DND-41 (cell line): ENCODE measurements around the gene SLCO2A1.

Experiments used
- ATAC-seq: fragments of 200-7000 bp; cut with Tn5 transposase; 3 replicates; pipeline ENCODE4 v1.9.1; 2021; ENCODE audit warnings: low read depth; ENCODE audit not compliant: insufficient read depth
- DNase-seq: peaks from one replicate; pipeline ENCODE4 v3.0.0-alpha.2; 2020
- H2AFZ ChIP-seq: 2 replicates; pipeline ENCODE4 v1.6.0; 2012; ENCODE audit warnings: low read depth, low read length
- H3K27ac ChIP-seq: 2 replicates; pipeline ENCODE4 v1.5.1; 2012; ENCODE audit warnings: low read length, inconsistent platforms
- H3K27me3 ChIP-seq: fragments of 200-600 bp; sonication (generic); 2 replicates; pipeline ENCODE4 v1.6.0; 2012; ENCODE audit warnings: low read length, mild to moderate bottlenecking, inconsistent platforms; ENCODE audit not compliant: insufficient read depth, poor library complexity
- H3K36me3 ChIP-seq: 2 replicates; pipeline ENCODE4 v1.5.1; 2012; ENCODE audit warnings: low read length, inconsistent platforms; ENCODE audit not compliant: insufficient read depth
- H3K4me1 ChIP-seq: 2 replicates; pipeline ENCODE4 v1.5.1; 2012; ENCODE audit warnings: mild to moderate bottlenecking, low read length; ENCODE audit not compliant: insufficient read depth
- H3K4me2 ChIP-seq: 2 replicates; pipeline ENCODE4 v1.6.0; 2012; ENCODE audit warnings: mild to moderate bottlenecking, moderate library complexity, low read length, inconsistent platforms; ENCODE audit not compliant: insufficient read depth
- H3K4me3 ChIP-seq, 2 experiments: fragments of 200-600 bp in 1 of 2; shearing (Covaris generic) in 1 of 2; 2 replicates each; pipeline ENCODE4 v1.5.1; 2012 to 2016; ENCODE audit warnings: inconsistent platforms in 2 of 2, low read length in 2 of 2, mild to moderate bottlenecking in 2 of 2, low read depth in 1 of 2, moderate library complexity in 1 of 2
- H3K79me2 ChIP-seq: 2 replicates; pipeline ENCODE4 v1.6.0; 2012; ENCODE audit warnings: low read length, inconsistent platforms; ENCODE audit not compliant: insufficient read depth
- H3K9ac ChIP-seq: 2 replicates; pipeline ENCODE4 v1.6.0; 2012; ENCODE audit warnings: low read depth, mild to moderate bottlenecking, inconsistent platforms, low read length, moderate library complexity
- H3K9me3 ChIP-seq: 2 replicates; pipeline ENCODE4 v1.5.1; 2012; ENCODE audit warnings: low read length, moderate library complexity, mild to moderate bottlenecking, inconsistent platforms; ENCODE audit not compliant: insufficient read depth, severe bottlenecking
- H4K20me1 ChIP-seq: 2 replicates; pipeline ENCODE4 v1.6.0; 2012; ENCODE audit warnings: low read length; ENCODE audit not compliant: insufficient read depth
- CTCF ChIP-seq: IDR thresholded peaks from 2 replicates; pipeline ENCODE4 v1.5.1; 2012; ENCODE audit warnings: borderline replicate concordance, low read length, moderate library complexity, mild to moderate bottlenecking; ENCODE audit not compliant: poor library complexity, severe bottlenecking; ENCODE audit errors: extremely low read depth
- EZH2 ChIP-seq: IDR thresholded peaks from 3 replicates; pipeline ENCODE4 v1.6.1; 2012; ENCODE audit warnings: borderline replicate concordance, low read depth, mild to moderate bottlenecking, moderate library complexity, low read length, inconsistent platforms; ENCODE audit not compliant: severe bottlenecking

SLCO2A1 gene

DNA sequence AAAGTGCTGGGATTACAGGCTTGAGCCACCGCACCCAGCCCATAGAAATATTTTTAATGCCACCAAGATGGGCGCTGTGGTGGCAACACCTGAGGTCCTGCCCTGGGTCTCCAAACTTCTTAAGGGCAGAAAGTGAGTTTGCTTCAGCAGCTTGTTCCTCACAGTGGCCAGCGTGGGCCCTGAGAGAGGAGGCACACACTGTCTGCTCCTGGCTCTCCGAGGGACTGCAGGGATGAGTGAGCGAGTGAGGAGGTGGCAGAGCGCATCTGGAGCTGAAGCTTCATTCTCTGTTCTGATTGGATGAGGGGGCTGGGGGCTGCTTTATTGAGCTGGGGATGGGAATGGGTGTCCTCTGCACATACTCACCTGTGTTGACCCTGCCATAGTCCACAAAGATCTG is 76.4 kb downstream of the SLCO2A1 start:
- Histone ChIP-seq H3K27ac (no peak overlapping the region), H3K36me3 (no peaks in the 10 kb centered on the region), H3K79me2 (no peaks in the 10 kb centered on the region), H4K20me1 (no peaks in the 10 kb centered on the region), H2AFZ (no peak overlapping the region), H3K4me3 (no peak overlapping the region), H3K4me1 (no peaks in the 10 kb centered on the region), H3K4me2 (no peak overlapping the region), H3K9ac (no peak overlapping the region), H3K9me3 (no peaks in the 10 kb centered on the region), H3K27me3 (peaks cover 2% of the 10 kb centered on the region)
- ATAC-seq (no peak), DNase-seq (no peak)
- TF ChIP-seq CTCF = no peak
- TF ChIP-seq EZH2 = no peak

DNA sequence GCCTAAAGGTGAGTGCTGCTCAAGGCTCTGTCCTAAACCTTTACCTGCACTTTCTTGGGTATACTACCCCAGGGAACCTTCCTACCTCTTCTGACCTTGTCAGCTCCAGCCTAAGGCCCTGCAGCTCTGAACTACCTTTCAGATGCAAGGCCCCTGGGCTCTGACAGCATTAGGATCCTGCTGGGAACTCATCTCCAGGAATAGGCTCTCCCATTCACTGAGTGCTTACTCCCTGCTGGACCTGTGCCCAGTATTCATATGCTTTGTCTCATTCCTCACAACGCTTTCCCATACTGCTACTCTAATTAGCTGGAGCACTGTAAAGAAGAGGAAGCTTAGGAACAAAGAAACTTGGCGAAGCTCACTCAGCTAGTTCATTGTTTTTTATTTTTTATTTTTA is 80.3 kb downstream of the SLCO2A1 start:
- H2AFZ ChIP-seq = no peak overlapping the region
- peaks cover 2% of the 10 kb centered on the region for H3K27me3 ChIP-seq
- H3K9me3 ChIP-seq = no peaks in the 10 kb centered on the region
- no peak overlapping the region for H3K4me3 ChIP-seq
- no peak overlapping the region for H3K9ac ChIP-seq
- H3K79me2 ChIP-seq = no peaks in the 10 kb centered on the region
- ATAC-seq (no peak), DNase-seq (no peak)
- H3K4me2 ChIP-seq = no peak overlapping the region
- H3K27ac ChIP-seq = no peak overlapping the region
- H4K20me1 ChIP-seq = no peaks in the 10 kb centered on the region
- TF ChIP-seq CTCF (no peak), EZH2 (no peak)
- H3K36me3 ChIP-seq = no peaks in the 10 kb centered on the region
- no peaks in the 10 kb centered on the region for H3K4me1 ChIP-seq

DNA sequence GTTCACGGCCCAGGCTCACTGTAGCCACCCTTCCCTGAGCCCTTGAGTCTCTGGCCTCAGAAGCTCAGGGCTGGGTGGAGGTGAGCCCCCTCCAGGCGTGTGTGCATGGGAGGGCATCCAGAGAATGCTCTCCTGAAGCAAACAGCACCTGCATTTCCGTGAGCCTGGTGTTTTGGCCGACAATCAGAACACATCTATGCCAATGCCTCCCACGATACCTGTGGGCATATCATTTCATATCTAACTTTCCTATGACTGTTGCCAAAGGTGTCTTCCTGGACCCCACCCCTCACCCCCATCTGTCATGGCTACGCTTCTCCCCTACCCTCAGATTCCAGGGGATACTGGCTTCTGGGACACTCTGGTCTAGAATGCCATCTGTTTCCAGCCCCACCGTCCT is 80.7 kb downstream of the SLCO2A1 start:
- no peaks in the 10 kb centered on the region for H3K9me3 ChIP-seq
- no peak overlapping the region for H3K9ac ChIP-seq
- H3K4me2 ChIP-seq = no peak overlapping the region
- no peak overlapping the region for H2AFZ ChIP-seq
- H3K4me1 ChIP-seq = no peaks in the 10 kb centered on the region
- no peak overlapping the region for H3K27ac ChIP-seq
- H3K4me3 ChIP-seq = no peak overlapping the region
- TF ChIP-seq EZH2 = no peak
- TF ChIP-seq CTCF = no peak
- DNase-seq (no peak), ATAC-seq (no peak)
- no peaks in the 10 kb centered on the region for H4K20me1 ChIP-seq
- H3K79me2 ChIP-seq = no peaks in the 10 kb centered on the region
- peaks cover 2% of the 10 kb centered on the region for H3K27me3 ChIP-seq
- H3K36me3 ChIP-seq = no peaks in the 10 kb centered on the region
